GM12872 (cell line): ENCODE results near the gene JDP2.

ENCODE experiments used
- TF ChIP-seq, protein P1 (sequence below): IDR thresholded peaks from 3 replicates; pipeline ENCODE4 v1.5.1; 2011; ENCODE audit warnings: low read depth, mild to moderate bottlenecking, low read length, moderate library complexity; ENCODE audit not compliant: insufficient read depth

The JDP2 gene, protein sequence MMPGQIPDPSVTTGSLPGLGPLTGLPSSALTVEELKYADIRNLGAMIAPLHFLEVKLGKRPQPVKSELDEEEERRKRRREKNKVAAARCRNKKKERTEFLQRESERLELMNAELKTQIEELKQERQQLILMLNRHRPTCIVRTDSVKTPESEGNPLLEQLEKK

DNA sequence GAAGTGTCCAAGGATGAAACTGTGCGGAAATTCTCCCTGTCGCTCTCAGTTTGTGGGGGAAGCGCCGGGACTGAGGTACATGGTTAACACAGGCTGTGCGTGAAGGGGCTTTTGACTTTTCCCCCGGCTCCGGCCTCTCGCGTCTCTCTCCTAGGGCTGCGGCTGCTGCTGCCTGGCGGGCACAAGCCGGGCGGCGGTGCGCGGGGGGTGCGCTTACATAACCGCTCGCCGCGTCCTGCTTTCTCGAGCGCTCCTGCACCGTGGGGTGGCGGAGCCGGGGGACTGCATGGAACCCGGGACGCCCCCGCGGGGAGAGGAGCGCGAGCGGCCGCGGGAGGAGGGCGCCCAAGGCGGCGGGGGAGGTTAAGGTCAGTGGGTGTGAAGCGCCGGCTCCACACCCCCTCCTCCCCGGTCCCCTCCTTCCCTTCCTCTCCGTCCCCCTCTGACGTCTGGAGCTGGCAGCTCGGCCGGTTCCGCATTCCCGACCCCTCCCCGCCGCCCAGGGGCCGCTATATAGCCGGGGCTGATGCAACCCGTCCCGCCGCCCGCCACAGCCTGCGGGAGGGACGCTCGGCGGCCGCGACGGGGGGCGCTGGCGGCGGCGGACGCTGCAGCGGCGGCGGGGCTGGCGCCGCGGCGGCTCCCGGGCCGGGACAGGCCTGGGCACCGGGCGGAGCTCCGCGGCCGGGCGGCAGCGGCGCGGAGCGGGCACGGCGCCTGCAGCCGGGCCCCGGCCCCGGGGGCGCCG lies at the start of gene JDP2:
TSS of gene JDP2 (plus strand) at position 541 of the 748 bp plus-strand sequence. CDS start 9,899 bp downstream, outside the sequence.
- TF ChIP-seq, protein P1, sequence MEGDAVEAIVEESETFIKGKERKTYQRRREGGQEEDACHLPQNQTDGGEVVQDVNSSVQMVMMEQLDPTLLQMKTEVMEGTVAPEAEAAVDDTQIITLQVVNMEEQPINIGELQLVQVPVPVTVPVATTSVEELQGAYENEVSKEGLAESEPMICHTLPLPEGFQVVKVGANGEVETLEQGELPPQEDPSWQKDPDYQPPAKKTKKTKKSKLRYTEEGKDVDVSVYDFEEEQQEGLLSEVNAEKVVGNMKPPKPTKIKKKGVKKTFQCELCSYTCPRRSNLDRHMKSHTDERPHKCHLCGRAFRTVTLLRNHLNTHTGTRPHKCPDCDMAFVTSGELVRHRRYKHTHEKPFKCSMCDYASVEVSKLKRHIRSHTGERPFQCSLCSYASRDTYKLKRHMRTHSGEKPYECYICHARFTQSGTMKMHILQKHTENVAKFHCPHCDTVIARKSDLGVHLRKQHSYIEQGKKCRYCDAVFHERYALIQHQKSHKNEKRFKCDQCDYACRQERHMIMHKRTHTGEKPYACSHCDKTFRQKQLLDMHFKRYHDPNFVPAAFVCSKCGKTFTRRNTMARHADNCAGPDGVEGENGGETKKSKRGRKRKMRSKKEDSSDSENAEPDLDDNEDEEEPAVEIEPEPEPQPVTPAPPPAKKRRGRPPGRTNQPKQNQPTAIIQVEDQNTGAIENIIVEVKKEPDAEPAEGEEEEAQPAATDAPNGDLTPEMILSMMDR, result no peak

GRCh38 chr14:75379246-75379929 lies 48.4 kb upstream of the JDP2 start:
- TF ChIP-seq, protein P1, result no peak

- TF ChIP-seq, protein P1, result no peak
These were observed 47.9 kb upstream of the JDP2 start for GRCh38 chr14:75379930-75380270.

DNA sequence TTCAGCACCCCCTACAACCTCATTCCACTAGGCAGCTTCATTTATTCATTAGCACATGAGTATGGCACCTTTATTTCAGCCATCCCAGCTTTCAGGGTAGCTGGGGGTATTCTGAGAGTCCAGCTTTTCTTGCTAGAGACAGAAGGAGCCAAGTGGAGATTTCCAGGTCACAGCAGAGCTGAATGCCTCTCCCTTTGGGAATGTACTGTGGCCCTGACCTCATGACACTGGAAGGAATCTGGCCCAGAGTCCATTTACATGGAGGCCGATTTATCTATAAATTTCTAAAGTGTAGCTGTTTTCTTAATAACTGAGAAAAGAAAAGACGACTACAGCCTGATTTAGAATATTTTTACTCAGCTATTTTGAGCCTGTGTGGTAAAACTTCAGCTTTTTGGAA lies 47.2 kb upstream of the JDP2 start:
- TF ChIP-seq, protein P1, result no peak

GRCh38 chr14:75381642-75382041 lies 46.2 kb upstream of the JDP2 start:
- TF ChIP-seq, protein P1, result no peak

- TF ChIP-seq, protein P1, result no peak
These were observed 44.1 kb upstream of the JDP2 start for GRCh38 chr14:75383721-75384120.

DNA sequence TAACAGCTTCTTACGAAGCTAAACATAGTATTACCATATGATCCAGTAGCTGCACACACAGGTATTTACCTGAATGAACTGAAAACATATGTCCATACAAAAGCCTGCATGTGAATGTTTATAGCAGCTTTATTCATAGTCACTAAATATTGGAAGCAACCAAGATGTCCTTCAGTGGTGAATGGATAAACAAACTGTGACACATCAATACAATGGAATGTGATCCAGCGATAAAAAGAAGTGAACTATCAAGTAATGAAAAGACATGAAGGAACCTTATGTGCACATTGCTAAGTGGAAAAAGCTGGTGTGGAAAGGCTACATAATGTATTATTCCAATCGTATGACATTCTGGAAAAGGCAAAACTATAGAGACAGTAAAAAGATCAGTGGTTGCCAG lies 38.1 kb upstream of the JDP2 start:
- TF ChIP-seq, protein P1, result no peak
